GM21576 (cell line): ENCODE results near the gene AP5B1.

Experiments
- ATAC-seq: cut with Tn5 transposase; IDR thresholded peaks from one replicate; pipeline ENCODE4 v1.9.1; 2021; ENCODE audit warnings: mild to moderate bottlenecking, moderate library complexity; ENCODE audit not compliant: unreplicated experiment

Gene AP5B1

DNA sequence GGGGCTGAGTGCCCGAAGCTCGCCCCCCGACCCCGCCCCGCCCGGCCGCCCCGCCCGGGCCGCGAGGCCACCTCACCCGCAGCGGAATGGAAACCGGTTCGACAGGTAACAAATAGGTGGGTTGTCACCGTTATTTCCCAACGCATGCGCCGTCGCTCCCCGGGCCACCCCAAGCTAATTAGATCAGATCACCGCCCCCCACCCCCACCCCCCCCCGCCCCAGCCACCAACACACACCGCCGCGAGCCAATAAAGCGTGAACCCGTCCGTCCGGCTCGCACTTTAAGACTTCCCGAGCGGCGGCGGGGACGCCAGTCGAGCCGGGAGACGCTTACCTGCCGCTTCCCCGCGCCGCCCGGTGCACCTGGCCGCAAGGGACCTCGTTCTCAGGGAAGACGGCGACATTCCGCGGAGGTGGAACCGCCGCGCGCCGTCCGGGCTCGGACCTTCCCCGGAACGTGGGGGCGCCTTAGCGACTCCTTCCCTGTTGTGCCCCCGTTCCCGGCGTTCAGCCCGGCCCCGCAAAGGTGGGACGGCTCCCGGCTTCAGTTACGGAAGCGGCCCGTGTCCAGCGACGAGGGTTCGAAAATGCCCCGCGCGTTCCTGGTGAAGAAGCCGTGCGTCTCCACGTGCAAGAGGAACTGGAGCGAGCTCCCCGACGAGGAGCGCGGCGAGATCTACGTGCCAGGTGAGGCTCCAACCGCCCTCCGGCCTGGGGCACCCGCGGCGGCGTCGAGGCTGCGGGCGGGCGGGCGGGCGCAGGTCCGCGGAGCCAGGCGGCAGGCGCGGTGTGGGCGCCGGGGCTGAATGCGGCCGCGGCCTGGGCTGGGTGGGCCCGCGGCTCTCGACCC, 6.2 kb upstream of the AP5B1 start, which contains the start of gene OVOL1:
Gene OVOL1, plus strand, starts transcription at position 278 of the 851 bp plus-strand sequence. Its CDS starts 311 bp downstream, at position 589.
- ATAC-seq, result no peak

DNA sequence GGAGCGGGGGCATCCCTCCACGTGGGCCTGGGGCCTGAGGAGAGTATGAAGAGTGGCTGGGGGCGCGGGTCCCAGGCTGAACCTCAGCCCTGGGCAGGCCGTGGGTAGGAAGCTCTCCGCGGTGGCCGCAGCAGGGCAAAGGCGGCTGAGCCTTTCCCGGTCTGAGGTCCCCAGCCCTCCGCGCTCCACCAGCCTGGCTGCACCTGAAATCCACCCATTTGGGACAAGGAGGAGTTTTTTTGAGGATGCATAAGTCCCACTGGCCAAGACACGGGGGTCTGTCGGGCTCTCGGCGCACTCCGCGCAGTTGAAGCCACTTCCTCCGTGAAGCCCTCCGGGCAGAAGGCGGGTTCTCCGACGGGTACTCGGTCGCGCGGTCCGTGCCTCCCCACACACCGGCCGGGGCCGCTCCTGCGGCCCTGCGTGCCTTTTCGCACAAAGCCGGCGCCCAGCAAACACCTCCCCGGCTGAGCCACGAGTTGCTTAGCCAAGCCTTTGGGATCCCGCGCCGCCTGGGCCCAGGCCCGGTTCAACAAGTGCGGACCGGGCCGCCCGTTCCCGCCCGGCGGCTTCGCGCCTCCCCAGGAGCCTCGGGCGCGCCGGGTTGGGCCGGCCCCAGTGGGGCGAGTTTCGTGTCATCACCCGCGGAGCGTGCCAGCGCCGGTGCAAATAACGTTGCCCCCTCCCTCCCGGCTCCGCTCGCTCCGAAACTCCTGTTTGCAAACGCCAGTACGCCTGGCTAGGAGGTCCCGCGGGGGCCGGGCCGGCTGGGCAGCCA, 5.4 kb upstream of the AP5B1 start:
- ATAC-seq, result no peak

DNA sequence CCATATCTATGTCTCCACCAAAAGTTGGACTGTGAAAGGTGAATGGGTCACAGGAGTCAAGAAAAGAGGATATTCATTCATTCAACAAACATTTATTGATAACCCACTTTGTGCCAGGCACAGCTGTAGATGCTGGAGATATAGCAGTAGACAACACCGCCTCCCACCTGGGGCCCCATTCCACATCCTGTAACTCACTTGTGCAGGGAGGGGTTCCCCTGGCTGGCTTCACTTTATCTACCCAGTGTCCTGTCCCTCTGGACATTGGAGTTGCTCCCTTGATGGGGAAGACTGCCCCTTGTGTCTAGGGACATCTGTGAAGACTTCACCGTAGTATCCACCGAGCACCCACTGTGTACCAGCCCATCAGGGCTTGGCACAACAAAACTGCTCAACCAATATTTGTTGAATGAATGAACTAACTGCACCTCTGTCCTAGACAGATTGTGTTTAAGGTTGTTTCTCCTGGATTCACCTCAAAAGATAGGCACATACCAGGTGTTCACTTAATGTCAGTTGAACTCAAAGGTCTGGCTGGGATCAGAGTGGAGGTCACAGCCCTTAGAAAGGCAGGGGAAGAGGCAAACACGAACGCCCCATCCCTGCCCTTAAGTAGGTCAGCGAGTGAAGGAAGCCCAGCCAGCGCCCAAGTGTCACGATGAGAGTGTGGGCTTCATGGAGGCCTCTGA, 4.7 kb upstream of the AP5B1 start:
- no peak for ATAC-seq

DNA sequence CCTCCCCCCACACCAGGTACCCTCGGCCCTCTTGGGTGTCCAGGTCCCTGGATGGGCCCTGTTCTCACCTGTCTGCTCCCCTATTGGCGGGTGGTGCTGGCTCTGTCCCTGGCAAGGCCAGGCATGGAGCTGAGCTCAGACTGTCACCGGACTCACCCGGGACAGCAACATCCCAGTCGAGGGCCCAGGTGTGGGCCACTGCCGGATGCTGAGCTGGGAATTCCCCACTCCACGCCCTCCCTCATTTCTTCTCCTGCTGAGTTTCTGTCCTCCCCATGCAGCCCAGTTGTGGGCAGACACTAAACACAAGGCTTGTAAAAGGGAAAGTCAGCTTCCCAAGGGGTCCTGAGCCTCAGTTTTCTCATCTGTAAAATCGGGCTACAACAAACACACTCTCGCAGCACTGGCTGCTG, 2.0 kb upstream of the AP5B1 start:
- no peak for ATAC-seq

DNA sequence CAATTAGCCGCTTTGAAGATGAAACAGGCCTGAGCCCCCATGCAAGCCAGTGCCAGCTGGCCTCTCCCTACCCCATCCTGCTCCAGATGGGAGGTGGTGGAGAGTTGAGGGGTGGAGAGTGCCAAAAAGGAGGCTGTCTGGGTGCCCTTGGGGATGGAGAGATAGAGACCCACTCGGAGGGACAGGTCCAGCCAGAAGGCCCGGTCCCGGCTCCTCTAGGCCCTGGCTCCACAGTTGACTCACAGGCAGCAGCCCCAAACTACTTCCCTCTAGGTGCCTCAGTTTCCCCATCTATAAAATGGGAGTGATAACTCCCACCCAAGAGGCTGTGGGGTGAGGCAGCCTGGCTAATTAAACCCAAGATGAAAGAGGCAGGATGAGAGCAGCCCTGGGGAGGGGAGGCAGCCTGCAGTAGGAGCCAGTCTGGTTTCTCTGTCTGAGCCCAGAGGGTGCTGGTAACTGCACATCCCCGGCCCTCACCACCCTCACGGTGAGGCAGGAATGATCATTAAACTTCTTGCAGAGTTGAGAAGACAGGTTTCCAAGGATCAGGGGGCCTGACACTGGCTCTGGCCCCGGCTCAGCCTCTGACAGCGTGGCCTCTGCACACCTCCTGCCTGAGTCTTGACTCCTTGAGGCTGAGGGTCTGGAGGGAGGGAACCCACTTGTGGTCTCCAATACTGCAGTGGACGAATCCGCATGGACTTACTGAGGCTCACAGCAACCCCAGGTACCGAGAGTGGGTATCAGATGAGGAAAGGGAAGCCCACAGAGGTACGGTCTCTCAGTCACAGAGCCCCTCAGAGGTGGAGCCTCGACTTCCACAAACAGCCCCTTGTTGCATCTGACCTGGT, 1.4 kb upstream of the AP5B1 start:
- no peak for ATAC-seq

DNA sequence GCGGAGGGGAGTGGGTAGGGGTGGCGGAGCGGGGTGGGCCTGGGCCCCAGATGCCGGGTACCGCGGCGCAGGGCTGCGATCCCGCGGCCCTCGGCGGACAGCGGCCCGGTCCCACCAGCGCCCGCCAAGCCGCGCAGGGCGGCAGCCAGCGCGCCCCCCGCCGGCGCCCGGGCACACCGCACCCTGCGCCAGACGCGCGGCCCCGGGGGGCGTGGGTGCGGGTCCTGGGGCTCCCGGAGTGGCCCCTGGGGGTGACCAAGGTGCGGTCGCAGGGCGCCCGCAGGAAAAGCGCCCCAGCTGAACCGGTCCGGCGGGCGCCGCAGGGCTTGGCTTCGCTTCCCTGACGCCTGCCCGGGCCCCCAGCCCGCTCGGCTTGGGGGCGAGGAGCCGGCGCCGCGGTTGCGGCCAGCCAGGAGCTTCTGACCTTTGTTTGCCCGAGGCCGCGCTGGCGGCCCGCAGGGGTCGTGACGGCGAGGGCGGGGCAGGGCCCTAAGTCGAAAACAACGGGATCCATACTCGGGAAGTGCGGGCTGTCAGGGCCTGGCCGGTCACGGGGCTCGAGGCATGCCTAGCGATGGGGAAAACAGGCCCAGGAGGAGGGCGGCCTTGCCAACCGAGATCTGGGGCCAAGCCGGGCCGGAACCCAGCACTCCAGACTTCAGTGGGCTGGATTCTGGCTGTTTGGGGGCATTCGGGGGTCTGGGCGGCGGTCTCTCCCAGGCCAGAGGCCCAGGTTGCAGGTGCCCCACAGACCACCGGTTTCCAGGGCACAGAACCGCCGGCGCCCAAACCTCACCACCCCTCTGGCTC, 581 bp upstream of the AP5B1 start:
- ATAC-seq, result peak; percentile 32

DNA sequence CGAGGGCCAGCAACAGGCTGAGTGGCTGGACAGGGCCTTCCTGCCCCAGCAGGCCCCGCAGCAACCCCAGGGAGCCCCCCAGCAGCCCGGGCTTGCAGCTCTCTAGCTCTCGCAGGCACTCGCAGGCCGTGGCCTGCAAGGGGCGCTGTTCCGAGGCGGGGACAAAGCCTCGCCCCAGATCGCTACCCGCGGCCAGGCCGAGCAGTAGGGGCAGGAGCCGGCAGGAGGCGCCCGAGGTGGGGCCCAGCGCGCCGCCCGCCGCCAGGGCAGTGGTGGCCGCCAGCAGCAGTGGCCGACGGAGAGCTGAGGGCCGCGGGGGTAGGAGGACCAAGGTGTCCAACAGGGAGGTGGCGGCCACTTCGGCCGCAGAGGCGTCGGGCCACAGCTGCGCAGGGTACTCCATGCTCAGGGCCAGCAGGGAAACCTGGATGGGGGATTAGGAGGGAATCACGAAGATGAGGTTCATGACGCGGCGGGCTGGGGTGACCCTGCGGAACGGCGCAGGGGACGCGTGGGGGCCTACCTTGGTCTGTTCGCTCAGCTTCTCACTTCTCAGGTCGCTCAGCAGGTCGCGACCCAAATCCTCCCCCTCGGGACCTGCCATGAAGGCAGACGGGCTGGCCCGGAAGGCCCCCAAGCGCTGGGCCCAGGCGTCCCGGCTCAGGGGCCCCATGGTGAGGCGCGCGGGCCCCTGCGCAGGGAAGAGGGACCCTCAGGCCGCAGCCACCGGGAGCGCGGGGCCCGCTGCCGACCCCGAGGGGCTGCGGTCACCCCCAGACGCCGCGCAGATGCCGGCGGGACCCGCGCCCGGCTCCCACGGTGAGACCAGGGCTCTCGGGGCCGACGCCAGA, 632 bp downstream of the AP5B1 start:
- ATAC-seq, result peak; percentile 55

DNA sequence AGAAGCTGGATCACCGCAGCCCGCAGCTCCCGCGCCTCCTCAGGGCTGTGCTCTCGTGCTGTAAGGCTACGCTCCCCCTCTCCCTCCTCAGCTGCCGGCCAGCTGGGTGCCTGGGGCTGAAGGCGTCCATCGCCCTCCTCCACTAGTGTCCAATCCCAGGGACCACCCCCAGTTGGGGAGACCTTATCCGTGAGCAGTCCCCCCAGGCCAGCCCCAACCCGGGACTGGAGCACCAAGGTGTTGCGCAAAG, 1.2 kb downstream of the AP5B1 start:
- ATAC-seq, result no peak

DNA sequence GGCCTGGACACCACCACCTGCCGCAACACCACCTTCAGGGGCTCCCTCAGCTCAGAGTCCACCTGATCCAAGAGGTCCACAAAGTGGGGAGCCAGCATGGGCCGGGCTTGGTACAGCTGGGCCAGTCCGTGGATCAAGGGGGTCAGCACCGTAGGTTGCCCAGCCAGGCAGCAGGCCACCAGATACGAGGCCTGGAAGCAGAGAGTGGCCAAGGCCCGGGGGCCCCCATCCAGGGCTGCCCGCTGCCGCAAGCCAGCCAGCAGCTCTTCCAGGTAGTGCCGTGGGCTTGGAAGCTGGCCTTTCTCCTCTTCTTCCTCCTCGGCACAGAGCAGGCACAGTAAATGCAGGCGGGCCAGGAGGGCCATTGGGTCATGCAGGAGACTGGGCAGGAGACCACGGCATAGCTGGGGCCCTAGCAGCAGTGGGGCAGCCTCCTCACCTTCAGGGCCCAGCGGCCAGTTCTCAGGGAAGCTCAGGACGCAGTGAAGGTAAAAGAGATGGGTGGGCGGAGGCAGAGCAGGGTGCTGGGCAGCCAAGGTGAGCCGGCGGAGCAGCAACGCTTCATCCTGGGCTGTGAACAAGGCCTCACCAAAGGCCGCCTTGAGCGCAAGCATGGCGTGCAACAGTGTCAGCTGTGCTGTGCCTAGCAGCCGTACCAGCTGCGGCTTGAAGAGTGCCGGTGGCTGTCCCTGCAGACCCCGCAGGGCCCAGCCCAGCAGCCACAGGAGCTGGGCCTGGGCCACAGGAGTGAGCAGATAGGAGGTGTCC, 1.7 kb downstream of the AP5B1 start:
- ATAC-seq, result no peak

DNA sequence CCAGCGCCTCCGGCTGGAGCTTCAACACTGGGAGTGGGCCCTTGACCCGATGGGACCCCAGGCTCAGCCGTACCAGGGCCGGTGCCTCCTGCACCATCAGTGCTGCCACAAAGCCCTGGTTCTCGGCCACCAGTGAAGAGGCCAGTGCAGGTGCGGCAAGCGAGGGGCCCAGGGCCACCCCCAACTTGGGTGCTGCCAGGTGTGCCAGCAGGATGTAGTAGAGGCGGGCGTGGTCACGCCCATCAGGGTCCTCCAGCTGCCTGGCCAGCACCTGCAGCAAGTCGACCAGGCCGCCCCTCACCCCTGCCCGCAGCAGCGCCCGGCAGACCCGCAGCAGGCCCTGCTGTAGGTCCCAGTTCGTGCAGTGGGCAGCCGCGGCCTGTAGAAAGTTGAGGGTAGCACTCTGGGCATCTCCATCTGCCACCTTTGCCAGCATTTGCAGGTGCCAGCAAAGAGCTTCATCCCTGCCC, 2.3 kb downstream of the AP5B1 start:
- ATAC-seq, result no peak

DNA sequence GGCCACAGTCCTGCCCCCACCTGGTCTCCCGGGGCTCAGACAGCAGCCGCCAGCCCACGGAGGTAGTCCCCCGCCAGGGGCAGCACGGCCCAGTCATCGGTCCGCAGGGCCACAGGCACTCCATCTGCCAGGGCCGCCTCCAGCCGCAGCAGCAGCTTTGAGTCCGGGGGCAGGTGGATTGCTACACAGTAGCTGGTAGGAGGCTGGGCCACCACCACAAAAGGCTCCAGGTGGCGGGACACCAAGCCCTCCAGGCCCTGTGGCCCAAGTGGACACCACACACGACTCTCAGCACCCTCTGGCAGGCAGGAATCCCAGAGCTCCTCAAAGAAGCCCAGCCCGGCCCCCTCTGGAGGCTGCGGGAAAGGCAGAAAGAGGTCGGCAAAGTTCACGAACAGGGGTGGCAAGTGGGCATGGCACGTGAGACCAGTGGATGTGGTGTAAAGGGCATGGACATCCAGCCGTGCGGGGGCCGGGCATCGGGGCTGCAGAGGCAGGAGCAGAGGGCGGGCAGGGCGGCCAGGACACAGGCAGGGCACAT, 2.9 kb downstream of the AP5B1 start:
- no peak for ATAC-seq

DNA sequence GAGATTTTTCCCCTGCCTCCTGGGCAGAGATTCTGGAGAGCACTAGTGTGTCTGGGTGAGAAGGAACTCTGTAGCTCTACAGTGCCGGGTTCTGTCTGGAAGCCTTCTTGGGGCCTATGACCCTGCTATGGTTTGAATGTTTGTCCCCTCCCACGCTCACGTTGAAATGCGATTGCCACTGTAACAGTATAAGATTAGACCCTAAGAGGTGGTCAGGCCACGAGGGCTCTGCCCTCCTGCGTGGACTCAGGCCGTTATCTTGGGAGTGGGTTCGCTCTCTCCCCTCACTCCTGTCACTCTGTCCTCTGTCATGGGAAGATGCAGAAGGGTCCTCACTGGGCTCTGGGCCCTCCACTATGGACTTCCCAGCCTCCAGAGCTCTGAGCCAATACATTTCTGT, 3.5 kb downstream of the AP5B1 start:
- no peak for ATAC-seq

DNA sequence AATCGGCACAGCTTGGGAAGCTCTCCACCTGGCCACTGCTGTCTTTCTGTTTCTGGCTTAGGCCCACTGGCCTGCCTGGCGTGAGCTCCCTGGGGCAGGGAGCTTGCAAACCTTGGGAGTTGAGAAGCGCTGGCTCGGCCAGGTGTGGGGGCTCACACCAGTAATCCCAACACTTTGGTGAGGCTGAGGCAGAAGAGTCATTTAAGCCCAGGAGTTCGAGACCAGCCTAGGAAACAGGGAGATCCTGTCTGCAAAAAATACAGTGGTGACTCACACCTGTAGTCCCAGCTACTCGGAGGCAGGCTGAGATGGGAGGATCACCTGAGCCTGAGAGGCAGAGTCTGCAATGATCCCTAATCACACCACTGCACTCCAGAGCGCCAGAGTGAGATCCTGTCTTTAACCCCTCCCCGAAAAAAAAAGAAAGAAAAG, 4.0 kb downstream of the AP5B1 start:
- ATAC-seq, result no peak

DNA sequence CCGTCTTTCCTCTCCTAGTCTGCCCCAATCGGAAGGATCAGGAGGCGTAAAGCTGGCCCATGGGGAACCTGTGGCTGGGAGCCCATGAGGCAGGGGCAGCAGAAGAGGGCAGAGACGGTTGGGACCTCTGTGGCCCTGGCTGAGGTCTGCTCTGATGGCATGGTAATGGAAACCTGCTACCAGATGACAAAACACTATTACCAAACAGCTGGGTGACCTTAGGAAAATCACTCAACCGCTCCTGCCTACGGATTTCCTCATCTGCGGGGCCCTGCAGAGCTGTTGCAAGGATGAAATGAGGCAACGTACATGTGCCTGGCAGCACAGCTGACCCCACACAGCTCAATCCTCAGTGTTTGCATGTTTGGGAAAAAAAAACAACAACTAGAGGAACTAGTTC, 4.6 kb downstream of the AP5B1 start:
- ATAC-seq, result no peak

DNA sequence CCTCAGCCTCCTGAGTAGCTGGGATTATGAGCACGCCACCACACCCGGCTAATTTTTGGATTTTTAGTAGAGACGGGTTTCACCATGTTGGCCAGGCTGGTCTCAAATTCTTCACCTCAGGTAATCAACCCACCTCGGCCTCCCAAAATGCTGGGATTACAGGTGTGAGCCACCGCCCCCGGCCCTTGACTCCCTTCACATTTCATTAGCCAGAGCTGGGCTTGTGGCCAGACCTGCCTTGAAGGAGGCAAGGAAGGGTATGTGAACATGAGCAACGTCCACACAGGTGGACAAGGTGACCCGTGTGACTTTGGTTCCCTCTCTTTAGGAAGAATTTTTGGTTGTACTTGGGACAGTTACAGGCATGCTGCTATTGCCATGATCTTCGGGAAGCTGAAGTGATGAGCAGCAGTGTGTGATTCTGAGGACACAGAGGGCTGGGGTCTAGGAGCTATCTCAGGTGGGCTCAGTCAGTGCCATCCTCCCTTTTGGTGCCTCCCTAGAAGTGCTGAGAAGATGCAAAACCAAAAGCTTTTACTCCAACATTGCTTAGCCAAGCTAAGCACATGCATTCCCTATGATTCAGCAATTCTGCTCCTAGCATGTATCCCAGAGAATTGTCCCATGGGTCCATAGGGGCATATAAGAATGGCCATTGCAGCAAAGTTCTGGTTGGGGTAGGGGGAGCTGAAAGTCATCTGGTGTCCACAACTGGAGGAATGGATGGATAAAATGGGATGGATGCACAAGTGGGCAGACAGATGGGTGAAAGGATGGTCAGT, 6.1 kb downstream of the AP5B1 start:
- no peak for ATAC-seq

DNA sequence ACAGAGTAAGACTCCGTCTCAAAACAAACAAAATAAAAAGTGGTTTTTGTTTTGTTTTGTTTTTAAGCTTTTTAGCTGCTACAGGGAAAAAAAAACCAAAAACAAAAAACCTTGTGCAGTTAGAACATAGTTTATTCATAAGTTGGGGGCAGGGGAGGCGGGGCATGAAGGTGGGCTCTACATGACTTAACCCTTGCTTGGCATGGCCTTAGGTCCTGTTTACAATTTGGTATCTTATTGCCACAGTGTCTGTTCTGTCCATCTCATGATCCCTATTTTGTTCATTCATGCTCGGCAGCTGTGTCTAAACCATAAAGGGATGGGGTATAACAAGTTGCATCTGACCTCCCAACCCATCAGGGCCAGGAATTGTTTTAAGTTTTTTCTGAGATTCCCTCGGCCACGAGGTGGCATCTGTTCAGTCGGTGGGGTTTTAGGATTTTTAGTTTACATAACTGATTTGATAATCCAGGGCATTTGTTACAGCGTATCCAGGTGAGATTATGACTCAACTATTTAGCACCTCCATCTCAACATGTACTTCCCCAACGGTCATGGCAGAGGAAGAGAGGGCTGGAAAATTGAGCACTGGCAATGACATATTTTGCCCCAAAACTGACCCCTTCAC, 6.9 kb downstream of the AP5B1 start:
- no peak for ATAC-seq
